Stimulated activated CD8-positive, alpha-beta memory T cell treated with anti-CD3 and anti-CD28 coated beads, Interleukin-7, amount 100 ng/mL, for 4 hours (primary cell): ENCODE data around the gene TPM3.
A peak's percentile ranks its signal among the peaks of the same experiment; 100 is the strongest.
"Not testable (repeated sequence)": the region's sequence is repeated elsewhere in the genome, so short reads cannot be mapped to it uniquely, and the experiment has no call there.

Source experiments
- DNase-seq, 2 donors: peaks; one replicate each; pipeline ENCODE4 v3.0.0-alpha.2; 2020; ENCODE audit warnings: low read depth in 2 of 2

Gene TPM3

GRCh38 chr1:154191990-154192461 is at the start of gene TPM3:
Gene TPM3, minus strand, starts transcription at chr1:154192100. Its CDS starts 82 bp downstream, at chr1:154192018.
- DNase-seq, result no peak

- DNase-seq, result no peak
Observed at GRCh38 chr1:154240294-154240833, 48.5 kb upstream of the TPM3 start.

- DNase-seq, result no peak
Observed at GRCh38 chr1:154239491-154239890, 47.6 kb upstream of the TPM3 start.

- no peak for DNase-seq
Observed at GRCh38 chr1:154237880-154238506, 46.1 kb upstream of the TPM3 start.

DNA sequence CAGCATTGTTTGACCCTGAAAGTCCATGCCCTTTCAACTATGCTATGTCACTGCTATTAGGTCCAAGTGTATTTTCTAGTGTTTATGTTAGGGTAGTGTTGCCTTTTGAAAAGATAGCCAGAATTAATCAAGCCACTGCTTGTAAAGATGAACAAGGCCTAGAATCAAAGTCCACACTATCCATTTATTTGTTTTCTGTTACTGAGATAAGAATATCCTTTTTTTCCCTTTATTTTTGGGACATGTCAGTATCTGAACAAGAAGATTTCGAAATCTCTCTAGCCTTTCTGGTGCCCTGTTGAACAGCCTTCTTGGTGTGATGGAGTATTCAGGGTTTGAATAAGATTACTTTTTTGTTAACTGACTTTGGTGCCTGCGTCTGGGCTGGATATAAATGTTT is 45.5 kb upstream of the TPM3 start:
- no peak for DNase-seq

DNA sequence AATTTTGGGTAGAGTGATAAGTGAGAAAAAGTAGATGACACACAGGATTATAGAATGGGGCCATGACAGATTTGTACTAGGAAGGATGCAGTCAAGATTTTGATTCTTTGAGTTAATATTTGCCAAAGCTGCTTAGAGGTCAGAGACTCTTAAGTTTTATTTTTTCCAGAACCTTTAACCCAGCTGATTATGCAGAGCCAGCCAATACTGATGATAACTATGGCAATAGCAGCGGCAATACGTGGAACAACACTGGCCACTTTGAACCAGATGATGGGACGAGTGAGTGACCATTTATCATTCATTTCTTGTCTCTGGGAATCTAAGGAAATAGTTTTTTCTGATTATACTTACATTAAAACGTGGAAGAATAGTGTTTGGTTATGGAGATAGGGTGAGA is 45.0 kb upstream of the TPM3 start:
- DNase-seq, result no peak

DNA sequence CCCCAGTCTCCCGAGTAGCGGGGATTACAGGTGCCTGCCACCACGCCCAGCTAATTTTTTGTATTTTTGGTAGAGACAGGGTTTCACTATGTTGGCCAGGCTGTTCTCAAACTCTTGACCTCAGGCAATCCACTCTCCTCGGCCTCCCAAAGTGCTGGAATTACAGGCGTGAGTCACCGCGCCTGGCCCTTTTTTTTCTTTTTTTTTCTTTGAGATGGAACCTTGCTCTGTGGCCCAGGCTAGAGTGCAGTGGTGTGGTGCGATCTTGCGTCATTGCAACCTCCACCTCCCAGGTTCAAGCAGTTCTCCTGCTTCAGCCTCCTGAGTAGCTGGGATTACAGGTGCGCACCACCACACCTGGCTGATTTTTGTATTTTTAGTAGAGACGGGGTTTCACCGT is 41.2 kb upstream of the TPM3 start:
- DNase-seq, result not testable (repeated sequence)

GRCh38 chr1:154231112-154231511 is 39.2 kb upstream of the TPM3 start:
- DNase-seq, result not testable (repeated sequence)

- DNase-seq, result no peak
Observed at GRCh38 chr1:154225370-154225769, 33.5 kb upstream of the TPM3 start.

- no peak for DNase-seq
Observed at GRCh38 chr1:154223621-154224020, 31.7 kb upstream of the TPM3 start.

DNA sequence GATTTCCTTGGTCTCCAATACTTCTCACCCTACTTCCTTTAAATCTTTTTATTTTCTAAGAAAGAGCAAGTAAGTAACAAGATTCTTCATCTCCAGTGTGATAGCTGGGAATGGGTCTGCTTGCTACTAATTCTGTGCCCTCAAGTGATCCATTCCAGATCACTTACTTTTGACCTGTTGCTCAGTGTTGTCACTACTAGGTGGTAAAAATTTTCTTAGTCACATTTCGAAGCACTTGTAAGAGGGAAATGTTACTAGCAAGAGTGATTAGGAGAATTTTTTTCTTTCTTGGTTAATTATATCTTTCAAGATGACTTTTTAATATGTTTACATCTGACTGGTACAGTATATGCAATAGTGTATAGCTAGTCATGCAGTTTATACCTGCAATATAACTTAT is 31.0 kb upstream of the TPM3 start:
- no peak for DNase-seq

- DNase-seq, result no peak
Observed at GRCh38 chr1:154222518-154222917, 30.6 kb upstream of the TPM3 start.

- DNase-seq, result peak; percentile 72
Observed at GRCh38 chr1:154221278-154222001, 29.5 kb upstream of the TPM3 start.

GRCh38 chr1:154220970-154221277 is 29.0 kb upstream of the TPM3 start:
- no peak for DNase-seq

DNA sequence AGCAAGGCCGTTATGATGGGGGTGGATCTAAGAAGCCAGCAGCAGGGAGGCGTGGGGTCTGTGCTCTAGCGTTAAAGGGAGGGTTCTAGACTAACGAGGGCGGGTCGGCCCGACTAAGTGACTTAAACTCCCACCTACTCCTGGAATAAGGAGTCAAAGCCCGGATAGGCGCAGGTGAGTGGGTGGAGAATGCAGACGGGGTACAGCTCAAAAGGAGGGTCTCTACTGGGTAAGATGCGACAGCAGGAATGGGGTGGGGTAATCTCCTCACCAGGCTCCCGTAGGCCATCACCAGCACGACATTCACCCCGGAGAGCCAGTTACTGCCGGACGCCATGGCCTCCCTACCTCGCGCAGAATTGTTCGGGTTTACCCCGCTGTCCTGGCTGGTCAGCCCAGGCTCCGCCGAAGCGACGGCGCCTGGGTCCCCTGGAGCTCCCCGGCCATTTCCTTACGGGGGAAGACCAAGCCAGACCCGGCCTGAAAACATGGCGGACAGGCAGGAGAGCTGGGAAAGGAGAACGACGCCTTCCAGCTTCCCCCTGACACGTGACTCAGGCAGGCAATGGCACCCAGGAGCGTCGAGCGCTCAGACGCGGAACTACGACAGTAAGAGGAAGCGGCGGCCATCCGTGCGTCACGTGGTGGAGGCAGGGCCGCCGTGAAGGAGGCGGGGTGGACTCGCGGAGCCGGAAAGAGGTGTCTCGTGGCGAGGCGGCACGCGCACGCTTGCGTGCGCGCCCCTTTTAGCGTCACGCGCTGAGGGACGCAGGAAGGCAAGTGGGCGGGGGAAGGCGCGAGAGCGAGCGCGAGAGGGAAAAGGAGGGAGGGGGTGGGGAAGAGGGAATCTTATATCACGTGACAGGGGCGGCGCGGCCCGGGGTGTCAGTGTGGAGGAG is 28.4 kb upstream of the TPM3 start, which contains the start of gene UBAP2L:
Gene UBAP2L (plus strand): TSS at position 885 of the 899 bp plus-strand sequence. CDS start 4,169 bp downstream, outside the sequence.
- peak; percentile 97 to 99 for DNase-seq

DNA sequence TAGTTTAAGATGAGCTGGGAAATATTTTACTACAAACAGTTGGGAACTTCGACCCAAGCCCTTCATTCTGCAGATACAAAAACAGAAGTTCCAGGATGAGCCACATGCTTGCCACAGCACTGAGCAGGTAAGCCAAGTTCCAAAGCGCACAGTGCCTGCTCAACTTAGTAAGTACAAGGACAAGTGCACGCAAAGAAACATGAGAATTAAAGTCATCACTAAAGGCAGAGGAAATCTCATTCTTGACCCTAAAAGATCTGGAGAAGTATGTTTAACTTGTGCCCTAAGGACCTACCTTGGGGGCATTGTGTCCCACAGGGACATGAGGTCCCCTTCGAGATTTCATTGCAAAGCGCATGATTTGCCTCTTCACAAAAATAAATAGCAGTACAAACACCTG is 27.6 kb upstream of the TPM3 start:
- no peak for DNase-seq

DNA sequence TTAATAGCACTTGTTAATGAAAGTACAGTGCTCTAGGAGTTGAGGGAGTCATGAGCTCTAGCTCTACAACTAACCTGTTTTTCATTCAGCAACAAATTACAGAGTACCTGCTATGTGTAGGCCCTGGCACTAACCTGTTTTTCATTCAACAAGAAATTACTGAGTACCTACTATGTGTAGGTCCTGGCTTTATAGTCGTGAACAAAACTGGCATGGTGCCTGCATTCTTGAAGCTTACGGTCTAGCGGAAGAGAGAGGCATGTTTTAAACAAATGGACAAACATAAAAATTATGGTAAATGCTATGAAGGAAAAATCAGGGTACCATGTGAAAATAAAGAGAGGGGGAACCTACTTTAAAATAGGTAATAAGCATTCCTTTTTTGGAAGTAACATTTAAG is 26.6 kb upstream of the TPM3 start:
- no peak for DNase-seq

DNA sequence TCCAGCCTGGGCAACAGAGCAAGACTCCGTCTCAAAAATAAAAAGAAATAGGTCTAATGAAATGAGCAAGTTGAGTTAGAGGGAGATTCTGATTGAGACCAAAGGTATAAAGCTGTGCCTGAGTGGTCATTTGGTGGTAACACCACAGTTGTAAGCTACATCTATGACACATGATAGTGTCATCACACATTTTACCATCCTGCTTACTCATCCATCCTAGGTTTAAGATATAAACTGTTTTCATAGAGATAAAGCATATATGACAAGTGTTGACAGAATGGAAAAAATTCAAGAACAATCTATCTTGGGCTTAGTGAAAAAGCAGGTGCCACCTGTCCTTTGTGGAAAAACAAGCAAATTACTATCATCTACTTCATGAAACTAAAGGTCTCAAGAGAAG is 21.4 kb upstream of the TPM3 start:
- DNase-seq, result no peak

- DNase-seq, result no peak
Observed at GRCh38 chr1:154212083-154212482, 20.2 kb upstream of the TPM3 start.

DNA sequence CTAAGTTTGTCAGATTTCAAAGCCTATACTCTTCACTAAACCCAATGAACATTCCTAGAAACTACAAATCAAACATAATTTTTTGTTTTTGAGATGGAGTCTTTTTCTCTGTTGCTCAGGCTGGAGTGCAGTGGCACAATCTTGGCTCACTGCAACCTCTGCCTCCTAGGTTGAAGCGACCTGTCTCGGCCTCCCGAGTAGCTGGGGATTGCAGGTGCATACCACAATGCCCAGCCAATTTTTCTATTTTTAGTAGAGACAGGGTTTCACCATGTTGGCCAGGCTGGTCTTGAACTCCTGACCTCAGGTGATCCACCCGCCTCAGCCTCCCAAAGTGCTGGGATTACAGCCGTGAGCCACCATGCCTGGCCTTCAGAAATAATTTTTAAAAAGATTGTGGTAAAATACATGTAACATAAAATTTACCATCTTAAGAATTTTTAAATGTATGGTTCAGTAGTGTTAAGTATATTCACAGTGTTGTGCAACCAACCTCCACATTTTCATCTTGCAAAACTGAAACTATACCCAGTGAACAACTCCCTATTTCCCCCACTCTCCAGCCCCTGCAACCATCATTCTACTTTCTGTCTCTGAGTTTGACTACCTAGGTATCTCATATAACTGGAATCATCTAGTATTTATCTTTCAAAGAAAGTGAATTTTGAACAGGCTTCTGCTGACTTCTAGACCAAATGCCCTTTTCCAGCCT is 16.9 kb upstream of the TPM3 start:
- no peak for DNase-seq

- no peak for DNase-seq
Observed at GRCh38 chr1:154207262-154207661, 15.4 kb upstream of the TPM3 start.

GRCh38 chr1:154206196-154206595 is 14.3 kb upstream of the TPM3 start, which contains the start of gene CFAP141:
Gene CFAP141, minus strand, starts transcription at chr1:154206333. Its CDS starts 26 bp downstream, at chr1:154206307.
- DNase-seq, result no peak
